HTR-8/SVneo (cell line): ENCODE results near the gene OR6C2.
"Not testable (repeated sequence)": the region's sequence is repeated elsewhere in the genome, so short reads cannot be mapped to it uniquely, and the experiment has no call there.

Experiments used
- DNase-seq: peaks from one replicate; pipeline ENCODE4 v3.0.0; 2011; ENCODE audit warnings: low spot score, mixed read lengths; ENCODE audit not compliant: insufficient read length
- FAIRE-seq: peaks from 2 replicates; lab custom pipeline; 2011; peaks lifted over from hg19 to GRCh38; lab: Jason Lieb, UNC

The OR6C2 gene

GRCh38 chr12:55470088-55470829 lies 26.4 kb downstream of the OR6C2 start, which contains the start of gene OR6C70:
Gene OR6C70 (minus strand): TSS chr12:55470138. CDS start chr12:55470138, 0 bp downstream.
- no peak for FAIRE-seq

GRCh38 chr12:55472264-55472663 lies 28.4 kb downstream of the OR6C2 start:
- FAIRE-seq (no peak), DNase-seq (no peak)

More at GRCh38 chr12:55470088-55470829, 26.4 kb downstream of the OR6C2 start, which contains the start of gene OR6C70:
- DNase-seq = no peak

- FAIRE-seq, DNase-seq: not testable (repeated sequence)
Observed at GRCh38 chr12:55479136-55479535, 35.3 kb downstream of the OR6C2 start.

- not testable (repeated sequence) for FAIRE-seq
Observed at GRCh38 chr12:55484284-55484683, 40.4 kb downstream of the OR6C2 start.

GRCh38 chr12:55492078-55492477 lies 48.2 kb downstream of the OR6C2 start, which contains the start of gene OR6C68:
Gene OR6C68 (plus strand): TSS chr12:55492378. CDS start chr12:55492378, 0 bp downstream.
- no peak for FAIRE-seq
- no peak for DNase-seq

More at GRCh38 chr12:55484284-55484683, 40.4 kb downstream of the OR6C2 start:
- not testable (repeated sequence) for DNase-seq

GRCh38 chr12:55495490-55495889 lies 51.6 kb downstream of the OR6C2 start:
- FAIRE-seq = no peak
- no peak for DNase-seq

GRCh38 chr12:55499231-55499630 lies 55.4 kb downstream of the OR6C2 start:
- DNase-seq (no peak), FAIRE-seq (no peak)

GRCh38 chr12:55499810-55500252 lies 56.0 kb downstream of the OR6C2 start:
- DNase-seq (no peak), FAIRE-seq (no peak)

GRCh38 chr12:55501601-55502000 lies 57.7 kb downstream of the OR6C2 start:
- no peak for FAIRE-seq
- no peak for DNase-seq
